ENCODE measurements around the gene F2RL2.

DNA sequence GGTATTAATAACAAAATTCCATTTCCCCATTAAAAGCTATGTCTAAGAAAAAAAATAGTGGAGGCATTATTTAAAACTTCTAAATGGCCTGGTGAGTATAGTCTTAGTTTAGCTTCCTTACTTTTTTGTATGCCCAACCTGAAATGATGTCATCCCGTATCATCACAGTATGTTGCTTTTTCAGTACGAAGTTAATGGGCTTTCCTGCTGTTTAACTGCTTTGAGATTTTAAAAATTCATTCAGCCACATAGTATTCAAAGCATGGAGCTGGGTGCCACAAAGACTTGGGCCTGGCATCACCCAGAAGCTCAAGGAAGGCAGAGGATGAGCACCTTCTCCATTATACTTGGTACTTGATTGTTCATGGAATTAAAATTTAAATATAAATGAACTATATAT lies 7.4 kb downstream of the F2RL2 start:
- TF ChIP-seq, protein P1, sequence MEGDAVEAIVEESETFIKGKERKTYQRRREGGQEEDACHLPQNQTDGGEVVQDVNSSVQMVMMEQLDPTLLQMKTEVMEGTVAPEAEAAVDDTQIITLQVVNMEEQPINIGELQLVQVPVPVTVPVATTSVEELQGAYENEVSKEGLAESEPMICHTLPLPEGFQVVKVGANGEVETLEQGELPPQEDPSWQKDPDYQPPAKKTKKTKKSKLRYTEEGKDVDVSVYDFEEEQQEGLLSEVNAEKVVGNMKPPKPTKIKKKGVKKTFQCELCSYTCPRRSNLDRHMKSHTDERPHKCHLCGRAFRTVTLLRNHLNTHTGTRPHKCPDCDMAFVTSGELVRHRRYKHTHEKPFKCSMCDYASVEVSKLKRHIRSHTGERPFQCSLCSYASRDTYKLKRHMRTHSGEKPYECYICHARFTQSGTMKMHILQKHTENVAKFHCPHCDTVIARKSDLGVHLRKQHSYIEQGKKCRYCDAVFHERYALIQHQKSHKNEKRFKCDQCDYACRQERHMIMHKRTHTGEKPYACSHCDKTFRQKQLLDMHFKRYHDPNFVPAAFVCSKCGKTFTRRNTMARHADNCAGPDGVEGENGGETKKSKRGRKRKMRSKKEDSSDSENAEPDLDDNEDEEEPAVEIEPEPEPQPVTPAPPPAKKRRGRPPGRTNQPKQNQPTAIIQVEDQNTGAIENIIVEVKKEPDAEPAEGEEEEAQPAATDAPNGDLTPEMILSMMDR (IDR thresholded peaks at IDR 0.05): no peak
- TF ChIP-seq POLR2AphosphoS5 (IDR thresholded peaks at IDR 0.05) (no peak), EP300 (IDR thresholded peaks at IDR 0.05) (no peak), POLR2A (IDR thresholded peaks at IDR 0.05) (no peak)
